Activated naive CD4-positive, alpha-beta T cell treated with anti-CD3 and anti-CD28 coated beads, Interleukin-2, amount 10 ng/mL, durations not matched to agents 5 hours and 36 hours (primary cell): Measurements from ENCODE around the gene FER1L5. TPM values are rescaled to one million over a fixed set of nuclear protein-coding genes. Genes with fewer than 3 reads are reported as not detected.

Source experiments
- total RNA-seq, 2 experiments: library from RNA; stranded (reverse); gene quantifications; one replicate each; pipeline ENCODE4 v1.2.3, GENCODE V29; 2021

The FER1L5 gene
- not detected for total RNA-seq

GRCh38 chr2:96642564-96643360 lies at the start of gene FER1L5:
Gene FER1L5, plus strand, starts transcription at chr2:96642764. Its CDS starts 73 bp downstream, at chr2:96642837.

GRCh38 chr2:96638144-96639121 lies 4.1 kb upstream of the FER1L5 start, which contains the start of gene KANSL3:
Gene KANSL3, minus strand, starts transcription at chr2:96638312. Its CDS starts 1,177 bp downstream, at chr2:96637135.

GRCh38 chr2:96739633-96740428 lies 97.3 kb downstream of the FER1L5 start, which contains the start of gene LMAN2L:
Gene LMAN2L, minus strand, starts transcription at chr2:96740064. Its CDS starts 24 bp downstream, at chr2:96740040.

Other genes starting within 250 kb of the FER1L5 start
- gene NEURL3, start 137.4 kb upstream of the FER1L5 start, total RNA-seq = not detected
- gene ARID5A, start 106.0 kb upstream of the FER1L5 start, total RNA-seq = 10 to 100 TPM; 74.4 to 74.6 TPM
- 10 to 100 TPM; 45.7 to 48.9 TPM for gene KANSL3, start 4.5 kb upstream of the FER1L5 start, total RNA-seq
- gene LMAN2L, start 97.3 kb downstream of the FER1L5 start, total RNA-seq = 1 to 10 TPM; 7.0 to 7.5 TPM
- 1 to 10 TPM; 6.8 to 7.6 TPM for gene CNNM4, start 118.1 kb downstream of the FER1L5 start, total RNA-seq
- 10 to 100 TPM; 27.9 to 29.2 TPM for gene CNNM3, start 173.5 kb downstream of the FER1L5 start, total RNA-seq
- 10 to 100 TPM; 15.2 to 16.5 TPM for gene ANKRD23, start 201.3 kb downstream of the FER1L5 start, total RNA-seq
- gene ANKRD39, start 215.3 kb downstream of the FER1L5 start, total RNA-seq = 10 to 100 TPM; 30.8 to 32.0 TPM
- gene SEMA4C, start 227.3 kb downstream of the FER1L5 start, total RNA-seq = 10 to 100 TPM; 36.6 to 37.7 TPM